ENCODE measurements around the gene PDE6D. TPM values are rescaled to one million over a fixed set of nuclear protein-coding genes. Genes with fewer than 3 reads are reported as not detected.
A peak's percentile ranks its signal among the peaks of the same experiment; 100 is the strongest.

PDE6D gene
- total and polyA plus RNA-seq, 2 donors (not counting 1 experiment from before 2014, with no cell fraction given), result 31.9 to 36.5 TPM

- ATAC-seq (ENCODE audit: low read depth), result no peak
- Histone ChIP-seq H3K36me3 (replicated peaks in 1 of 2; ENCODE audit: control extremely low read depth in 1 of 2, control insufficient read depth in 1 of 2, extremely low read depth in 1 of 2, insufficient read depth in 2 of 2, low read length in 1 of 2) (peaks cover 0 to 26% of the 10 kb centered on the region in 2 experiments), H3K79me2 (ENCODE audit: control insufficient read depth, insufficient read depth, low read length) (peaks cover 69% of the 10 kb centered on the region), H3K27me3 (replicated peaks in 1 of 4; ENCODE audit: control extremely low read depth in 1 of 4, control insufficient read depth in 3 of 4, insufficient read depth in 4 of 4, low read length in 3 of 4) (no peaks in the 10 kb centered on the region), H3K4me1 (ENCODE audit: control insufficient read depth in 2 of 2, insufficient read depth in 2 of 2, low read length in 2 of 2) (peaks cover 34 to 52% of the 10 kb centered on the region in 2 donors), H3K4me3 (ENCODE audit: control extremely low read depth in 1 of 5, extremely low read depth in 1 of 5, insufficient read depth in 1 of 5, low read depth in 2 of 5, low read length in 4 of 5) (peak overlapping the region; percentile 60 to 99 (median 98)), H3K4me2 (replicated peaks; ENCODE audit: low read depth, low read length, poor library complexity, severe bottlenecking) (peak overlapping the region; percentile 94), H4K20me1 (ENCODE audit: control insufficient read depth, insufficient read depth, low read length, poor library complexity, severe bottlenecking) (peaks cover 48% of the 10 kb centered on the region), H3K27ac (ENCODE audit: low read length in 2 of 2) (peak overlapping the region; percentile 93 to 98), H2AFZ (ENCODE audit: insufficient read depth, low read depth, low read length, poor library complexity, severe bottlenecking) (no peak overlapping the region), H3K9me3 (ENCODE audit: control extremely low read depth in 1 of 3, control insufficient read depth in 2 of 3, insufficient read depth in 1 of 3, low read length in 2 of 3) (no peaks in the 10 kb centered on the region), H3K9ac (ENCODE audit: low read length) (peak overlapping the region; percentile 99)
- Mint-ChIP-seq H3K9me3 (ENCODE audit: insufficient read depth) (no peaks in the 10 kb centered on the region), H3K27me3 (no peaks in the 10 kb centered on the region), H3K4me3 (peak overlapping the region; percentile 99), H3K4me1 (peaks cover 44% of the 10 kb centered on the region), H3K27ac (peak overlapping the region; percentile 100)
- under 1% methylated on average over 118 of the region's 118 CpGs for WGBS (ENCODE audit: insufficient coverage)
- TF ChIP-seq CTCF (IDR thresholded peaks at IDR 0.05) (no peak), EZH2 (IDR thresholded peaks at IDR 0.05; ENCODE audit: borderline replicate concordance, insufficient read depth, low read depth, low read length, poor library complexity, severe bottlenecking) (no peak)
- ChIA-PET CTCF (interaction anchor here (1.0 to 8.2 kb wide), 10 partner anchors 7 to 100 kb away, joined by 3 to 208 read pairs (median 18); no protein-coding TSS in a partner anchor), POLR2A (interaction anchor here (0.7 to 5.7 kb wide), 15 partner anchors 8 to 985 kb away, joined by 3 to 345 read pairs (median 5); partner anchors contain the start of genes COPS7B and NCL)
- DNase-seq, result peak; percentile 81
- intact Hi-C loops (cut with micrococcal nuclease), result loop anchor here (1.0 kb wide), 3 partner anchors 8 to 97 kb away; no protein-coding TSS in a partner anchor
These were observed 72.1 kb downstream of the PDE6D start for GRCh38 chr2:231708773-231709635.
